IMR-90 (cell line): ENCODE results near the gene NPL. TPM values are rescaled to one million over a fixed set of nuclear protein-coding genes. Genes with fewer than 3 reads are reported as not detected.

Source experiments
- ATAC-seq: fragments of 200-7000 bp; cut with Tn5 transposase; 2 replicates; pipeline ENCODE4 v1.9.1; 2020; ENCODE audit warnings: low read depth, mild to moderate bottlenecking, moderate library complexity
- BruUV-seq: library from RNA; stranded (reverse); fragments of 400-500 nt; replicated peaks from 2 replicates; lab custom pipeline; 2021; lab: Mats Ljungman, UMichigan
- CTCF ChIA-PET: fragments of 300-600 bp; formaldehyde crosslinking; extraction: SDS; loops from one replicate; lab custom pipeline; 2021; ENCODE audit warnings: antibody characterized with exemption; lab: Yijun Ruan, JAX
- POLR2A ChIA-PET: fragments of 300-600 bp; sonication (Branson Sonifier 250); formaldehyde crosslinking; loops from one replicate; lab custom pipeline; 2022; ENCODE audit warnings: antibody characterized with exemption; ENCODE audit not compliant: unreplicated experiment; lab: Charles Lee
- DNase-seq: peaks from one replicate; pipeline ENCODE4 v3.0.0; 2013
- H2AFZ ChIP-seq: replicated peaks from 2 replicates; pipeline ENCODE3; 2013; ENCODE audit warnings: low read length, mild to moderate bottlenecking; ENCODE audit not compliant: poor library complexity
- H2AK5ac ChIP-seq: 2 replicates; pipeline ENCODE4 v1.6.1; 2013; ENCODE audit warnings: low read depth, low read length, inconsistent platforms
- H2AK9ac ChIP-seq: replicated peaks from 2 replicates; pipeline ENCODE3; 2013; ENCODE audit warnings: mild to moderate bottlenecking, low read depth, low read length, moderate library complexity; ENCODE audit not compliant: poor library complexity
- H2BK120ac ChIP-seq: 2 replicates; pipeline ENCODE4 v1.6.1; 2013; ENCODE audit warnings: low read depth, low read length, inconsistent platforms
- H2BK15ac ChIP-seq: 3 replicates; pipeline ENCODE4 v1.6.1; 2013; ENCODE audit warnings: low read depth, low read length, inconsistent platforms
- H2BK20ac ChIP-seq: 2 replicates; pipeline ENCODE4 v1.6.1; 2013; ENCODE audit warnings: low read depth, mild to moderate bottlenecking, inconsistent platforms, low read length, moderate library complexity
- H2BK5ac ChIP-seq: 2 replicates; pipeline ENCODE4 v1.6.1; 2013; ENCODE audit warnings: mild to moderate bottlenecking, low read depth, low read length, inconsistent platforms; ENCODE audit not compliant: poor library complexity, severe bottlenecking
- H3K14ac ChIP-seq: replicated peaks from 2 replicates; pipeline ENCODE4 v1.6.1; 2013; ENCODE audit warnings: low read depth, low read length, inconsistent platforms
- H3K18ac ChIP-seq: 2 replicates; pipeline ENCODE4 v1.6.1; 2013; ENCODE audit warnings: low read depth, low read length, control low read depth
- H3K23ac ChIP-seq: 2 replicates; pipeline ENCODE4 v1.6.1; 2013; ENCODE audit warnings: low read depth, low read length, inconsistent platforms
- H3K27ac ChIP-seq: 2 replicates; pipeline ENCODE4 v1.5.1; 2013; ENCODE audit warnings: mild to moderate bottlenecking, control low read depth, low read length; ENCODE audit not compliant: insufficient read depth
- H3K27me3 ChIP-seq: 2 replicates; pipeline ENCODE4 v1.6.1; 2013; ENCODE audit warnings: low read length; ENCODE audit not compliant: control insufficient read depth, insufficient read depth
- H3K36me3 ChIP-seq: 2 replicates; pipeline ENCODE4 v1.6.1; 2013; ENCODE audit warnings: low read length, mixed read lengths; ENCODE audit not compliant: control insufficient read depth, insufficient read depth
- H3K4ac ChIP-seq: 2 replicates; pipeline ENCODE4 v1.6.1; 2013; ENCODE audit warnings: low read depth, low read length, inconsistent platforms
- H3K4me1 ChIP-seq: 2 replicates; pipeline ENCODE4 v1.6.1; 2013; ENCODE audit warnings: low read length, mixed read lengths; ENCODE audit not compliant: control insufficient read depth, insufficient read depth
- H3K4me2 ChIP-seq: 2 replicates; pipeline ENCODE4 v1.6.1; 2013; ENCODE audit warnings: low read depth, mild to moderate bottlenecking, control low read depth, low read length, moderate library complexity
- H3K4me3 ChIP-seq: 2 replicates; pipeline ENCODE4 v1.5.1; 2013; ENCODE audit warnings: low read depth, mild to moderate bottlenecking, control low read depth, low read length, moderate library complexity; ENCODE audit not compliant: insufficient read depth
- H3K56ac ChIP-seq: 2 replicates; pipeline ENCODE4 v1.6.1; 2013; ENCODE audit warnings: low read length, inconsistent platforms; ENCODE audit not compliant: insufficient read depth; ENCODE audit errors: extremely low read depth
- H3K79me1 ChIP-seq, 2 experiments: 2 replicates each; pipeline ENCODE4 v1.6.1; 2013; ENCODE audit warnings: low read length in 2 of 2, inconsistent platforms in 1 of 2, low read depth in 1 of 2
- H3K9ac ChIP-seq: 2 replicates; pipeline ENCODE4 v1.6.1; 2013; ENCODE audit warnings: low read depth, low read length, control low read depth
- H3K9me1 ChIP-seq: 2 replicates; pipeline ENCODE4 v1.6.1; 2013; ENCODE audit warnings: low read length, inconsistent platforms; ENCODE audit not compliant: insufficient read depth
- H3K9me3 ChIP-seq: 2 replicates; pipeline ENCODE4 v1.6.1; 2013; ENCODE audit warnings: low read length; ENCODE audit not compliant: control insufficient read depth, insufficient read depth
- H4K20me1 ChIP-seq: 2 replicates; pipeline ENCODE4 v1.6.1; 2013; ENCODE audit warnings: low read length, inconsistent platforms; ENCODE audit not compliant: insufficient read depth
- H4K5ac ChIP-seq: 2 replicates; pipeline ENCODE4 v1.6.1; 2013; ENCODE audit warnings: mild to moderate bottlenecking, low read depth, low read length, control low read depth
- H4K8ac ChIP-seq, 2 experiments: 2 replicates each; pipeline ENCODE4 v1.6.1; 2013; ENCODE audit warnings: low read depth in 2 of 2, low read length in 2 of 2, control low read depth in 1 of 2, inconsistent platforms in 1 of 2
- H4K91ac ChIP-seq: 2 replicates; pipeline ENCODE4 v1.6.1; 2013; ENCODE audit warnings: low read depth, low read length, inconsistent platforms; ENCODE audit not compliant: insufficient read depth
- RAD21 ChIP-seq: IDR thresholded peaks from 2 replicates; pipeline ENCODE4 v1.6.1; 2012; ENCODE audit warnings: low read length, improper control_type of control experiment
- WGBS, 2 experiments: methylation state at CpG; one replicate each; pipeline versions ENCODE4 v1.1.5 to v1.1.7; 2013; ENCODE audit warnings: missing lambda C conversion rate in 2 of 2; ENCODE audit not compliant: insufficient read length in 1 of 2; ENCODE audit errors: extremely low coverage in 2 of 2; 5-methylcytosine and 5-hydroxymethylcytosine counted together
- dilution Hi-C: fragments of 300-500 bp; cut with HindIII; formaldehyde crosslinking; loops from one replicate; pipeline ENCODE4 v1.14.3; 2018; ENCODE audit warnings: low sequenced_read_pairs; ENCODE audit not compliant: unreplicated experiment
- in situ Hi-C: fragments of 300-500 bp; cut with MboI; formaldehyde crosslinking; loops from 3 replicates; pipeline ENCODE4 v1.14.3; 2019; ENCODE audit warnings: low sequenced_read_pairs, inconsistent platforms, mixed read lengths
- intact Hi-C: fragments of 100-400 bp; cut with micrococcal nuclease; formaldehyde crosslinking; loops from 2 replicates; pipeline ENCODE4 v1.10.0; 2022
- polyA plus RNA-seq, 3 experiments: library from polyadenylated mRNA; depleted of rRNA; stranded (reverse); fragments of >200 nt; gene quantifications; 2 replicates each; pipeline ENCODE4 v1.2.3, GENCODE V29; 2012; ENCODE audit warnings: low replicate concordance in 1 of 3
- total RNA-seq: library from RNA; depleted of rRNA; stranded (reverse); fragments of >200 nt; gene quantifications from 2 replicates; pipeline ENCODE4 v1.2.3, GENCODE V29; 2012

NPL gene
- total and polyA plus RNA-seq, 2 of the 4 experiments (the other 2 are of a cell fraction), result 0.36 to 0.68 TPM

DNA sequence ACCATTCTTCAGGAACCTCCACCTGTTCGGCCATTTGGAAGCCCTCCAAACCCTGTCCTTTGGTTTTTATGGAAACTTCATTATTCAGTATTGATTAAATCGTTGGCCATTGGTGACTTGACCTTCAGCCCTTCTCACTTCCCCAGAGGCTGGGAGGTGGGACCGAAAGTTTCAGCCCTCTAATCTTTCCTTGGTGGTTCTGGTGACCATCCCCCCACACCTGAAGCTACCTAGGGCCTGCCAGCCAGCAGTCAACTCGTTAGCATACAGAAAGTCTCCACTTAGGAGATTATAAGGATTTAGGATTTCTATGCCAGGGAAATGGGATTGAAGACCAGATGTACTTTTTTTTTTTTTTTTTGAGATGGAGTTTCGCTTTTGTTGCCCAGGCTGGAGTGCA, 56.3 kb downstream of the NPL start:
- dilution Hi-C loops (no loop called here), intact Hi-C loops (no loop called here)
- peaks cover 91% of the 10 kb centered on the region for H4K20me1 ChIP-seq

More for the DNA sequence above, 56.3 kb downstream of the NPL start:
- Histone ChIP-seq H3K56ac (no peak overlapping the region), H2AK5ac (no peak overlapping the region), H2AFZ (no peak overlapping the region), H4K8ac (no peak overlapping the region), H3K14ac (no peak overlapping the region), H3K27me3 (no peaks in the 10 kb centered on the region), H3K9ac (no peak overlapping the region), H3K9me3 (no peaks in the 10 kb centered on the region), H2BK20ac (no peak overlapping the region), H3K36me3 (peaks cover 40% of the 10 kb centered on the region), H2BK15ac (no peak overlapping the region), H3K27ac (no peak overlapping the region), H3K9me1 (peaks cover 11% of the 10 kb centered on the region), H2BK120ac (no peak overlapping the region), H2BK5ac (no peak overlapping the region), H4K5ac (no peak overlapping the region), H3K18ac (no peak overlapping the region), H3K4me1 (no peaks in the 10 kb centered on the region; the same call in 1 of the 2 replicates), H2AK9ac (no peak overlapping the region), H3K4me2 (no peak overlapping the region), H3K4me3 (no peak overlapping the region), H3K79me1 (peaks cover 14 to 37% of the 10 kb centered on the region in 2 experiments), H3K4ac (no peak overlapping the region), H4K91ac (no peak overlapping the region), H3K23ac (no peak overlapping the region)
- no TSS peak for BruUV-seq
- in situ Hi-C loops, result no loop called here
- DNase-seq (no peak), ATAC-seq (no peak)
- no CpG with 5 or more reads among the region's 5 CpGs for WGBS, 2 experiments
- ChIA-PET CTCF (no interaction called here), POLR2A (no interaction called here)
- no peak for TF ChIP-seq RAD21
